ENCODE results near the gene NTM. TPM values are rescaled to one million over a fixed set of nuclear protein-coding genes. Genes with fewer than 3 reads are reported as not detected.
"Not testable (repeated sequence)": the region's sequence is repeated elsewhere in the genome, so short reads cannot be mapped to it uniquely, and the experiment has no call there.

The NTM gene
- total and polyA plus RNA-seq, 2 donors (not counting 3 experiments of a cell fraction or from before 2014, with no cell fraction given), result 1.00 to 1.1 TPM

- no peak overlapping the region for H3K9ac ChIP-seq (replicated peaks; ENCODE audit: extremely low read depth, insufficient read depth, low read length)
- DNase-seq (ENCODE audit: low read depth, low spot score), result no peak
- no peaks in the 10 kb centered on the region for H3K27me3 ChIP-seq (ENCODE audit: control insufficient read depth in 2 of 2, insufficient read depth in 2 of 2, low read length in 2 of 2)
- peaks cover 2% of the 10 kb centered on the region for H3K9me3 ChIP-seq (replicated peaks; ENCODE audit: control insufficient read depth, insufficient read depth, low read length)
- no peak overlapping the region for H2AFZ ChIP-seq (ENCODE audit: low read depth, low read length)
- H3K9me1 ChIP-seq (replicated peaks; ENCODE audit: control insufficient read depth, extremely low read depth, insufficient read depth, low read length), result no peaks in the 10 kb centered on the region
- no peaks in the 10 kb centered on the region for H3K4me1 ChIP-seq (ENCODE audit: control insufficient read depth, extremely low read depth, insufficient read depth, low read length)
- intact Hi-C loops (cut with micrococcal nuclease), result no loop called here
- FAIRE-seq, result no peak
- dilution Hi-C loops (cut with MboI; ENCODE audit: extremely low pct_ligation_motif_present, low sequenced_read_pairs), result no loop called here
- no peaks in the 10 kb centered on the region for H4K20me1 ChIP-seq (replicated peaks; ENCODE audit: control insufficient read depth, extremely low read depth, insufficient read depth, low read length)
- ChIA-PET CTCF (no interaction called here), POLR2A (no interaction called here)
- H3K4me3 ChIP-seq (replicated peaks in 1 of 3; ENCODE audit: insufficient read depth in 1 of 3, low read depth in 1 of 3, low read length in 3 of 3), result no peak overlapping the region
- H3K27ac ChIP-seq (ENCODE audit: insufficient read depth, low read depth, low read length), result no peak overlapping the region
- no peak overlapping the region for H3K4me2 ChIP-seq (ENCODE audit: insufficient read depth, low read length)
- BruUV-seq (replicated peaks), result no TSS peak
- H3K79me2 ChIP-seq (ENCODE audit: control insufficient read depth, insufficient read depth, low read length), result no peaks in the 10 kb centered on the region
- H3K36me3 ChIP-seq (ENCODE audit: control insufficient read depth in 2 of 2, extremely low read depth in 1 of 2, insufficient read depth in 2 of 2, low read length in 2 of 2), result no peaks in the 10 kb centered on the region
- no peak for TF ChIP-seq JUN (IDR thresholded peaks at IDR 0.05; ENCODE audit: borderline replicate concordance, insufficient read depth, insufficient read length, low read depth)
- no peak for TF ChIP-seq POLR2AphosphoS5 (IDR thresholded peaks at IDR 0.05; ENCODE audit: insufficient read depth, low read depth, low read length)
- TF ChIP-seq POLR2A (IDR thresholded peaks at IDR 0.05; ENCODE audit: low read depth, low read length), result no peak
- TF ChIP-seq, protein P1, sequence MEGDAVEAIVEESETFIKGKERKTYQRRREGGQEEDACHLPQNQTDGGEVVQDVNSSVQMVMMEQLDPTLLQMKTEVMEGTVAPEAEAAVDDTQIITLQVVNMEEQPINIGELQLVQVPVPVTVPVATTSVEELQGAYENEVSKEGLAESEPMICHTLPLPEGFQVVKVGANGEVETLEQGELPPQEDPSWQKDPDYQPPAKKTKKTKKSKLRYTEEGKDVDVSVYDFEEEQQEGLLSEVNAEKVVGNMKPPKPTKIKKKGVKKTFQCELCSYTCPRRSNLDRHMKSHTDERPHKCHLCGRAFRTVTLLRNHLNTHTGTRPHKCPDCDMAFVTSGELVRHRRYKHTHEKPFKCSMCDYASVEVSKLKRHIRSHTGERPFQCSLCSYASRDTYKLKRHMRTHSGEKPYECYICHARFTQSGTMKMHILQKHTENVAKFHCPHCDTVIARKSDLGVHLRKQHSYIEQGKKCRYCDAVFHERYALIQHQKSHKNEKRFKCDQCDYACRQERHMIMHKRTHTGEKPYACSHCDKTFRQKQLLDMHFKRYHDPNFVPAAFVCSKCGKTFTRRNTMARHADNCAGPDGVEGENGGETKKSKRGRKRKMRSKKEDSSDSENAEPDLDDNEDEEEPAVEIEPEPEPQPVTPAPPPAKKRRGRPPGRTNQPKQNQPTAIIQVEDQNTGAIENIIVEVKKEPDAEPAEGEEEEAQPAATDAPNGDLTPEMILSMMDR (IDR thresholded peaks at IDR 0.05; ENCODE audit: extremely low read depth in 1 of 2, insufficient read depth in 1 of 2, low read depth in 1 of 2, low read length in 2 of 2), result no peak
- TF ChIP-seq GATA2 (IDR thresholded peaks at IDR 0.05; ENCODE audit: insufficient read depth, insufficient read length, low read depth, low read length), result no peak
- TF ChIP-seq FOS (IDR thresholded peaks at IDR 0.05; ENCODE audit: borderline replicate concordance, insufficient read depth, low read length), result no peak
- no peak for TF ChIP-seq EZH2 (IDR thresholded peaks at IDR 0.05; ENCODE audit: borderline replicate concordance, low read depth, low read length, severe bottlenecking)
- TF ChIP-seq MYC (IDR thresholded peaks at IDR 0.05; ENCODE audit: low read depth, low read length), result no peak
- TF ChIP-seq, protein P2, sequence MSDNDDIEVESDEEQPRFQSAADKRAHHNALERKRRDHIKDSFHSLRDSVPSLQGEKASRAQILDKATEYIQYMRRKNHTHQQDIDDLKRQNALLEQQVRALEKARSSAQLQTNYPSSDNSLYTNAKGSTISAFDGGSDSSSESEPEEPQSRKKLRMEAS (IDR thresholded peaks at IDR 0.05; ENCODE audit: insufficient read depth, insufficient read length), result no peak
Measured at GRCh38 chr11:131334601-131335000, 35.8 kb upstream of the NTM start.

GRCh38 chr11:131341900-131342299 lies 28.5 kb upstream of the NTM start:
- H3K9me1 ChIP-seq (replicated peaks; ENCODE audit: control insufficient read depth, extremely low read depth, insufficient read depth, low read length); BruUV-seq (replicated peaks); POLR2A ChIA-PET; H3K79me2 ChIP-seq (ENCODE audit: control insufficient read depth, insufficient read depth, low read length); FAIRE-seq; DNase-seq (ENCODE audit: low read depth, low spot score); CTCF ChIA-PET; H3K4me2 ChIP-seq (ENCODE audit: insufficient read depth, low read length); H3K9ac ChIP-seq (replicated peaks; ENCODE audit: extremely low read depth, insufficient read depth, low read length); H3K27ac ChIP-seq (ENCODE audit: insufficient read depth, low read depth, low read length); H3K4me1 ChIP-seq (ENCODE audit: control insufficient read depth, extremely low read depth, insufficient read depth, low read length); H3K36me3 ChIP-seq (ENCODE audit: control insufficient read depth in 2 of 2, extremely low read depth in 1 of 2, insufficient read depth in 2 of 2, low read length in 2 of 2); H3K4me3 ChIP-seq (replicated peaks in 1 of 3; ENCODE audit: insufficient read depth in 1 of 3, low read depth in 1 of 3, low read length in 3 of 3); H2AFZ ChIP-seq (ENCODE audit: low read depth, low read length); dilution Hi-C loops (cut with MboI; ENCODE audit: extremely low pct_ligation_motif_present, low sequenced_read_pairs); H3K27me3 ChIP-seq (ENCODE audit: control insufficient read depth in 2 of 2, insufficient read depth in 2 of 2, low read length in 2 of 2); H3K9me3 ChIP-seq (replicated peaks; ENCODE audit: control insufficient read depth, insufficient read depth, low read length); intact Hi-C loops (cut with micrococcal nuclease); H4K20me1 ChIP-seq (replicated peaks; ENCODE audit: control insufficient read depth, extremely low read depth, insufficient read depth, low read length): not testable (repeated sequence)

DNA sequence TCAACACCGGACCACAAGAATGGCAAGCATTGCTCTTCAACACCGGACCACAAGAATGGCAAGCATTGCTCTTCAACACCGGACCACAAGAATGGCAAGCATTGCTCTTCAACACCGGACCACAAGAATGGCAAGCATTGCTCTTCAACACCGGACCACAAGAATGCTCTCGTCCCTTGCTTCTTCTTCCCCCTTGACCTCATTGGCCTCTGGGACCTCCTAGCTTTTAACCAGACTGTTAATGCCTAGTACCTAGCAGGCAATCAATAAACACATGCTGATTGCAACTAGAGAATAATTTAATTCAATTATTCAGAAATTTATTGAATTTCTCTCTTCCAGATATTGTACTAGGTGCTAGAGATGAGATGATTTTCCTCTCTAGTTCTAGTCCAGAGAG lies 28.0 kb upstream of the NTM start:
- POLR2A ChIA-PET; H3K79me2 ChIP-seq (ENCODE audit: control insufficient read depth, insufficient read depth, low read length); H3K9me1 ChIP-seq (replicated peaks; ENCODE audit: control insufficient read depth, extremely low read depth, insufficient read depth, low read length); H3K27ac ChIP-seq (ENCODE audit: insufficient read depth, low read depth, low read length); H3K27me3 ChIP-seq (ENCODE audit: control insufficient read depth in 2 of 2, insufficient read depth in 2 of 2, low read length in 2 of 2); CTCF ChIA-PET; H3K9ac ChIP-seq (replicated peaks; ENCODE audit: extremely low read depth, insufficient read depth, low read length); H3K36me3 ChIP-seq (ENCODE audit: control insufficient read depth in 2 of 2, extremely low read depth in 1 of 2, insufficient read depth in 2 of 2, low read length in 2 of 2); H3K4me1 ChIP-seq (ENCODE audit: control insufficient read depth, extremely low read depth, insufficient read depth, low read length); H4K20me1 ChIP-seq (replicated peaks; ENCODE audit: control insufficient read depth, extremely low read depth, insufficient read depth, low read length); dilution Hi-C loops (cut with MboI; ENCODE audit: extremely low pct_ligation_motif_present, low sequenced_read_pairs); H3K9me3 ChIP-seq (replicated peaks; ENCODE audit: control insufficient read depth, insufficient read depth, low read length); DNase-seq (ENCODE audit: low read depth, low spot score); H2AFZ ChIP-seq (ENCODE audit: low read depth, low read length); intact Hi-C loops (cut with micrococcal nuclease); H3K4me2 ChIP-seq (ENCODE audit: insufficient read depth, low read length); H3K4me3 ChIP-seq (replicated peaks in 1 of 3; ENCODE audit: insufficient read depth in 1 of 3, low read depth in 1 of 3, low read length in 3 of 3); FAIRE-seq; BruUV-seq (replicated peaks): not testable (repeated sequence)

Data from endothelial cell of umbilical vein (primary cell).